IMR-90 (cell line): ENCODE measurements around the gene DNM2. TPM values are rescaled to one million over a fixed set of nuclear protein-coding genes. Genes with fewer than 3 reads are reported as not detected.
"Not testable (repeated sequence)": the region's sequence is repeated elsewhere in the genome, so short reads cannot be mapped to it uniquely, and the experiment has no call there.

ENCODE experiments used
- ATAC-seq: fragments of 200-7000 bp; cut with Tn5 transposase; 2 replicates; pipeline ENCODE4 v1.9.1; 2020; ENCODE audit warnings: low read depth, mild to moderate bottlenecking, moderate library complexity
- BruUV-seq: library from RNA; stranded (reverse); fragments of 400-500 nt; replicated peaks from 2 replicates; lab custom pipeline; 2021; lab: Mats Ljungman, UMichigan
- CTCF ChIA-PET: fragments of 300-600 bp; formaldehyde crosslinking; extraction: SDS; loops from one replicate; lab custom pipeline; 2021; ENCODE audit warnings: antibody characterized with exemption; lab: Yijun Ruan, JAX
- POLR2A ChIA-PET: fragments of 300-600 bp; sonication (Branson Sonifier 250); formaldehyde crosslinking; loops from one replicate; lab custom pipeline; 2022; ENCODE audit warnings: antibody characterized with exemption; ENCODE audit not compliant: unreplicated experiment; lab: Charles Lee
- DNase-seq: peaks from one replicate; pipeline ENCODE4 v3.0.0; 2013
- H2AFZ ChIP-seq: replicated peaks from 2 replicates; pipeline ENCODE3; 2013; ENCODE audit warnings: low read length, mild to moderate bottlenecking; ENCODE audit not compliant: poor library complexity
- H2AK5ac ChIP-seq: 2 replicates; pipeline ENCODE4 v1.6.1; 2013; ENCODE audit warnings: low read depth, low read length, inconsistent platforms
- H2AK9ac ChIP-seq: replicated peaks from 2 replicates; pipeline ENCODE3; 2013; ENCODE audit warnings: mild to moderate bottlenecking, low read depth, low read length, moderate library complexity; ENCODE audit not compliant: poor library complexity
- H2BK120ac ChIP-seq: 2 replicates; pipeline ENCODE4 v1.6.1; 2013; ENCODE audit warnings: low read depth, low read length, inconsistent platforms
- H2BK15ac ChIP-seq: 3 replicates; pipeline ENCODE4 v1.6.1; 2013; ENCODE audit warnings: low read depth, low read length, inconsistent platforms
- H2BK20ac ChIP-seq: 2 replicates; pipeline ENCODE4 v1.6.1; 2013; ENCODE audit warnings: low read depth, mild to moderate bottlenecking, inconsistent platforms, low read length, moderate library complexity
- H2BK5ac ChIP-seq: 2 replicates; pipeline ENCODE4 v1.6.1; 2013; ENCODE audit warnings: mild to moderate bottlenecking, low read depth, low read length, inconsistent platforms; ENCODE audit not compliant: poor library complexity, severe bottlenecking
- H3K14ac ChIP-seq: replicated peaks from 2 replicates; pipeline ENCODE4 v1.6.1; 2013; ENCODE audit warnings: low read depth, low read length, inconsistent platforms
- H3K18ac ChIP-seq: 2 replicates; pipeline ENCODE4 v1.6.1; 2013; ENCODE audit warnings: low read depth, low read length, control low read depth
- H3K23ac ChIP-seq: 2 replicates; pipeline ENCODE4 v1.6.1; 2013; ENCODE audit warnings: low read depth, low read length, inconsistent platforms
- H3K27ac ChIP-seq: 2 replicates; pipeline ENCODE4 v1.5.1; 2013; ENCODE audit warnings: mild to moderate bottlenecking, control low read depth, low read length; ENCODE audit not compliant: insufficient read depth
- H3K27me3 ChIP-seq: 2 replicates; pipeline ENCODE4 v1.6.1; 2013; ENCODE audit warnings: low read length; ENCODE audit not compliant: control insufficient read depth, insufficient read depth
- H3K36me3 ChIP-seq: 2 replicates; pipeline ENCODE4 v1.6.1; 2013; ENCODE audit warnings: low read length, mixed read lengths; ENCODE audit not compliant: control insufficient read depth, insufficient read depth
- H3K4ac ChIP-seq: 2 replicates; pipeline ENCODE4 v1.6.1; 2013; ENCODE audit warnings: low read depth, low read length, inconsistent platforms
- H3K4me1 ChIP-seq: 2 replicates; pipeline ENCODE4 v1.6.1; 2013; ENCODE audit warnings: low read length, mixed read lengths; ENCODE audit not compliant: control insufficient read depth, insufficient read depth
- H3K4me2 ChIP-seq: 2 replicates; pipeline ENCODE4 v1.6.1; 2013; ENCODE audit warnings: low read depth, mild to moderate bottlenecking, control low read depth, low read length, moderate library complexity
- H3K4me3 ChIP-seq: 2 replicates; pipeline ENCODE4 v1.5.1; 2013; ENCODE audit warnings: low read depth, mild to moderate bottlenecking, control low read depth, low read length, moderate library complexity; ENCODE audit not compliant: insufficient read depth
- H3K56ac ChIP-seq: 2 replicates; pipeline ENCODE4 v1.6.1; 2013; ENCODE audit warnings: low read length, inconsistent platforms; ENCODE audit not compliant: insufficient read depth; ENCODE audit errors: extremely low read depth
- H3K79me1 ChIP-seq, 2 experiments: 2 replicates each; pipeline ENCODE4 v1.6.1; 2013; ENCODE audit warnings: low read length in 2 of 2, inconsistent platforms in 1 of 2, low read depth in 1 of 2
- H3K9ac ChIP-seq: 2 replicates; pipeline ENCODE4 v1.6.1; 2013; ENCODE audit warnings: low read depth, low read length, control low read depth
- H3K9me1 ChIP-seq: 2 replicates; pipeline ENCODE4 v1.6.1; 2013; ENCODE audit warnings: low read length, inconsistent platforms; ENCODE audit not compliant: insufficient read depth
- H3K9me3 ChIP-seq: 2 replicates; pipeline ENCODE4 v1.6.1; 2013; ENCODE audit warnings: low read length; ENCODE audit not compliant: control insufficient read depth, insufficient read depth
- H4K20me1 ChIP-seq: 2 replicates; pipeline ENCODE4 v1.6.1; 2013; ENCODE audit warnings: low read length, inconsistent platforms; ENCODE audit not compliant: insufficient read depth
- H4K5ac ChIP-seq: 2 replicates; pipeline ENCODE4 v1.6.1; 2013; ENCODE audit warnings: mild to moderate bottlenecking, low read depth, low read length, control low read depth
- H4K8ac ChIP-seq, 2 experiments: 2 replicates each; pipeline ENCODE4 v1.6.1; 2013; ENCODE audit warnings: low read depth in 2 of 2, low read length in 2 of 2, control low read depth in 1 of 2, inconsistent platforms in 1 of 2
- H4K91ac ChIP-seq: 2 replicates; pipeline ENCODE4 v1.6.1; 2013; ENCODE audit warnings: low read depth, low read length, inconsistent platforms; ENCODE audit not compliant: insufficient read depth
- WGBS, 2 experiments: methylation state at CpG; one replicate each; pipeline versions ENCODE4 v1.1.5 to v1.1.7; 2013; ENCODE audit warnings: missing lambda C conversion rate in 2 of 2; ENCODE audit not compliant: insufficient read length in 1 of 2; ENCODE audit errors: extremely low coverage in 2 of 2; 5-methylcytosine and 5-hydroxymethylcytosine counted together
- dilution Hi-C: fragments of 300-500 bp; cut with HindIII; formaldehyde crosslinking; loops from one replicate; pipeline ENCODE4 v1.14.3; 2018; ENCODE audit warnings: low sequenced_read_pairs; ENCODE audit not compliant: unreplicated experiment
- in situ Hi-C: fragments of 300-500 bp; cut with MboI; formaldehyde crosslinking; loops from 3 replicates; pipeline ENCODE4 v1.14.3; 2019; ENCODE audit warnings: low sequenced_read_pairs, inconsistent platforms, mixed read lengths
- intact Hi-C: fragments of 100-400 bp; cut with micrococcal nuclease; formaldehyde crosslinking; loops from 2 replicates; pipeline ENCODE4 v1.10.0; 2022
- polyA plus RNA-seq, 3 experiments: library from polyadenylated mRNA; depleted of rRNA; stranded (reverse); fragments of >200 nt; gene quantifications; 2 replicates each; pipeline ENCODE4 v1.2.3, GENCODE V29; 2012; ENCODE audit warnings: low replicate concordance in 1 of 3
- total RNA-seq: library from RNA; depleted of rRNA; stranded (reverse); fragments of >200 nt; gene quantifications from 2 replicates; pipeline ENCODE4 v1.2.3, GENCODE V29; 2012

Gene DNM2
- total and polyA plus RNA-seq, 2 of the 4 experiments (the other 2 are of a cell fraction), result 55.6 to 74.2 TPM

DNA sequence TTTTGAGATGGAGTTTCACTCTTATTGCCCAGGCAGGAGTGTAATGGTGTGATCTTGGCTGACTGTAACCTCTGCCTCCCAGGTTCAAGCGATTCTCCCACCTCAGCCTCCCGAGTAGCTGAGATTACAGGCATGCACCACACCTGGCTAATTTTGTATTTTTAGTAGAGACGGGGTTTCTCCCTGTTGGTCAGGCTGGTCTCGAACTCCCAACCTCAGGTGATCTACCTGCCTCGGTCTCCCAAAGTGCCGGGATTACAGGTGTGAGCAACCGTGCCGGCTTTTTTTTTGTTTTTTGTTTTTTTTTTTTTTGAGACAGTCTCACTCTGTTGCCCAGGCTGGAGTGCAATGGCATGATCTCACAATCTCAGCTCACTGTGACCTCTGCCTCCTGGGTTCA lies 28.6 kb downstream of the DNM2 start:
- H3K9me3 ChIP-seq, H3K9ac ChIP-seq, H3K4me2 ChIP-seq, H2AFZ ChIP-seq, H3K18ac ChIP-seq, H2BK15ac ChIP-seq, ATAC-seq, H4K8ac ChIP-seq, H3K27ac ChIP-seq, H3K4me3 ChIP-seq, H3K14ac ChIP-seq, H2AK9ac ChIP-seq, H2AK5ac ChIP-seq, H3K4ac ChIP-seq, H2BK120ac ChIP-seq, H3K23ac ChIP-seq, H3K56ac ChIP-seq, in situ Hi-C loops, CTCF ChIA-PET, intact Hi-C loops, H3K36me3 ChIP-seq, BruUV-seq, H4K91ac ChIP-seq, H2BK5ac ChIP-seq, H3K27me3 ChIP-seq, DNase-seq, POLR2A ChIA-PET, dilution Hi-C loops, H2BK20ac ChIP-seq, H4K5ac ChIP-seq: not testable (repeated sequence)
- Histone ChIP-seq H3K4me1 (peaks cover 15% of the 10 kb centered on the region), H3K9me1 (peaks cover 30% of the 10 kb centered on the region), H4K20me1 (peaks cover 85% of the 10 kb centered on the region), H3K79me1 (peaks cover 13 to 89% of the 10 kb centered on the region in 2 experiments; a peak in 3 of 4 replicates)
- 95% methylated on average over 4 of the region's 8 CpGs; no CpG with 5 or more reads in 1 of the 2 experiments for WGBS, 2 experiments
